HG03066 (cell line): ENCODE data around the gene KDM3A.
"Not testable (repeated sequence)": the region's sequence is repeated elsewhere in the genome, so short reads cannot be mapped to it uniquely, and the experiment has no call there.

ENCODE experiments used
- ATAC-seq: cut with Tn5 transposase; IDR thresholded peaks from one replicate; pipeline ENCODE4 v1.9.1; 2021; ENCODE audit warnings: low read depth; ENCODE audit not compliant: unreplicated experiment

Gene KDM3A

GRCh38 chr2:86476918-86477317, 35.7 kb downstream of the KDM3A start:
- ATAC-seq: no peak

GRCh38 chr2:86477349-86477748, 36.2 kb downstream of the KDM3A start:
- ATAC-seq: no peak

- no peak for ATAC-seq
Observed at GRCh38 chr2:86480105-86480504, 38.9 kb downstream of the KDM3A start.

- no peak for ATAC-seq
Observed at GRCh38 chr2:86482034-86482433, 40.9 kb downstream of the KDM3A start.

GRCh38 chr2:86484385-86484784, 43.2 kb downstream of the KDM3A start:
- no peak for ATAC-seq

- ATAC-seq: no peak
Observed at GRCh38 chr2:86485103-86485502, 43.9 kb downstream of the KDM3A start.

- no peak for ATAC-seq
Observed at GRCh38 chr2:86485802-86486201, 44.6 kb downstream of the KDM3A start.

- ATAC-seq: no peak
Observed at GRCh38 chr2:86487062-86487461, 45.9 kb downstream of the KDM3A start.

- ATAC-seq: no peak
Observed at GRCh38 chr2:86488561-86489250, 47.5 kb downstream of the KDM3A start.

GRCh38 chr2:86489542-86489941, 48.4 kb downstream of the KDM3A start:
- ATAC-seq: no peak

- ATAC-seq: no peak
Observed at GRCh38 chr2:86490245-86490644, 49.1 kb downstream of the KDM3A start.

- ATAC-seq: no peak
Observed at GRCh38 chr2:86491088-86491487, 49.9 kb downstream of the KDM3A start.

GRCh38 chr2:86492048-86492453, 50.9 kb downstream of the KDM3A start:
- ATAC-seq: no peak

- ATAC-seq: not testable (repeated sequence)
Observed at GRCh38 chr2:86496391-86496790, 55.2 kb downstream of the KDM3A start.

- ATAC-seq: no peak
Observed at GRCh38 chr2:86498468-86499260, 57.5 kb downstream of the KDM3A start.

- no peak for ATAC-seq
Observed at GRCh38 chr2:86499326-86499725, 58.2 kb downstream of the KDM3A start.

GRCh38 chr2:86500325-86501083, 59.3 kb downstream of the KDM3A start:
- no peak for ATAC-seq

- ATAC-seq: no peak
Observed at GRCh38 chr2:86507600-86507999, 66.4 kb downstream of the KDM3A start.

GRCh38 chr2:86510436-86510933, 69.3 kb downstream of the KDM3A start:
- no peak for ATAC-seq

GRCh38 chr2:86512034-86512433, 70.9 kb downstream of the KDM3A start:
- ATAC-seq: no peak

- no peak for ATAC-seq
Observed at GRCh38 chr2:86512892-86513291, 71.7 kb downstream of the KDM3A start.
